SK-N-SH treated with all-trans-retinoic acid at 6 μM for 48 hours (cell line): ENCODE results near the gene CFAP45.

Experiments
- ATAC-seq: fragments of 200-7000 bp; cut with Tn5 transposase; 3 replicates; pipeline ENCODE4 v1.9.1; 2020; ENCODE audit warnings: mild to moderate bottlenecking, moderate library complexity
- ARNTL ChIP-seq: fragments of 450-650 bp; formaldehyde crosslinking; IDR thresholded peaks from 2 replicates; pipeline ENCODE4 v1.5.0; 2020; ENCODE audit warnings: low read depth, mild to moderate bottlenecking, moderate library complexity, borderline replicate concordance
- BACH2 ChIP-seq: fragments of 250-450 bp; sonication (Bioruptor Pico); IDR thresholded peaks from 2 replicates; pipeline ENCODE4 v1.9.0; 2021; ENCODE audit warnings: mild to moderate bottlenecking, borderline replicate concordance
- CSDC2 ChIP-seq: fragments of 250-450 bp; sonication (Bioruptor Pico); IDR thresholded peaks from 2 replicates; pipeline ENCODE4 v1.5.0; 2020; ENCODE audit warnings: mild to moderate bottlenecking, moderate library complexity
- ESRRG ChIP-seq: fragments of 250-450 bp; sonication (Bioruptor Pico); IDR thresholded peaks from 2 replicates; pipeline ENCODE4 v1.6.1; 2021; ENCODE audit warnings: mild to moderate bottlenecking
- GLIS3 ChIP-seq: fragments of 250-450 bp; sonication (Bioruptor Pico); IDR thresholded peaks from 2 replicates; pipeline ENCODE4 v1.5.0; 2020; ENCODE audit warnings: mild to moderate bottlenecking, moderate library complexity
- ISL1 ChIP-seq: fragments of 250-450 bp; sonication (Bioruptor Pico); IDR thresholded peaks from 2 replicates; pipeline ENCODE4 v2.1.2; 2022; ENCODE audit warnings: mild to moderate bottlenecking, moderate library complexity
- OSR1 ChIP-seq: fragments of 250-450 bp; sonication (Bioruptor Pico); IDR thresholded peaks from 2 replicates; pipeline ENCODE4 v1.8.0; 2022; ENCODE audit warnings: moderate library complexity, mild to moderate bottlenecking, inconsistent platforms
- RARB ChIP-seq: fragments of 250-450 bp; sonication (Bioruptor Pico); IDR thresholded peaks from 2 replicates; pipeline ENCODE4 v1.8.0; 2021; ENCODE audit warnings: mild to moderate bottlenecking, moderate library complexity
- SNAI2 ChIP-seq: fragments of 250-450 bp; sonication (Bioruptor Pico); IDR thresholded peaks from 2 replicates; pipeline ENCODE4 v1.5.0; 2020; ENCODE audit warnings: mild to moderate bottlenecking, moderate library complexity
- TCF4 ChIP-seq: fragments of 250-450 bp; sonication (Bioruptor Pico); IDR thresholded peaks from 2 replicates; pipeline ENCODE4 v1.8.0; 2021; ENCODE audit warnings: mild to moderate bottlenecking, moderate library complexity, borderline replicate concordance
- TOX ChIP-seq: fragments of 250-450 bp; sonication (Bioruptor Pico); IDR thresholded peaks from 2 replicates; pipeline ENCODE4 v1.8.0; 2021; ENCODE audit warnings: mild to moderate bottlenecking, moderate library complexity, borderline replicate concordance
- ZFP3 ChIP-seq: fragments of 250-450 bp; sonication (Bioruptor Pico); IDR thresholded peaks from 2 replicates; pipeline ENCODE4 v1.5.0; 2020; ENCODE audit warnings: mild to moderate bottlenecking, moderate library complexity
- ZFP30 ChIP-seq: fragments of 450-650 bp; formaldehyde crosslinking; IDR thresholded peaks from 2 replicates; pipeline ENCODE4 v1.5.0; 2022; ENCODE audit warnings: mild to moderate bottlenecking, moderate library complexity
- ZNF565 ChIP-seq: fragments of 450-650 bp; formaldehyde crosslinking; conservative IDR thresholded peaks from 2 replicates; pipeline ENCODE4 v1.5.0; 2020; ENCODE audit warnings: low read depth, mild to moderate bottlenecking, moderate library complexity
- ZNF70 ChIP-seq: fragments of 450-650 bp; formaldehyde crosslinking; IDR thresholded peaks from 2 replicates; pipeline ENCODE4 v1.5.0; 2020; ENCODE audit warnings: mild to moderate bottlenecking, moderate library complexity
- ZNF8 ChIP-seq: fragments of 450-650 bp; formaldehyde crosslinking; IDR thresholded peaks from 2 replicates; pipeline ENCODE4 v1.5.0; 2020; ENCODE audit warnings: mild to moderate bottlenecking, moderate library complexity
- TF ChIP-seq, protein P1 (sequence below): fragments of 250-450 bp; sonication (Bioruptor Pico); IDR thresholded peaks from 2 replicates; pipeline ENCODE4 v1.8.0; 2021; ENCODE audit warnings: low read depth, mild to moderate bottlenecking, moderate library complexity, borderline replicate concordance
- TF ChIP-seq, protein P2 (sequence below): fragments of 250-450 bp; sonication (Bioruptor Pico); IDR thresholded peaks from 2 replicates; pipeline ENCODE4 v1.5.1; 2021; ENCODE audit warnings: mild to moderate bottlenecking, moderate library complexity
- TF ChIP-seq, protein P3 (sequence below): fragments of 250-450 bp; sonication (Bioruptor Pico); IDR thresholded peaks from 2 replicates; pipeline ENCODE4 v1.8.0; 2020; ENCODE audit warnings: mild to moderate bottlenecking, moderate library complexity, borderline replicate concordance
- TF ChIP-seq, protein P4 (sequence below): fragments of 250-450 bp; sonication (Bioruptor Pico); IDR thresholded peaks from 2 replicates; pipeline ENCODE4 v1.5.0; 2020; ENCODE audit warnings: mild to moderate bottlenecking, moderate library complexity
- TF ChIP-seq, protein P5 (sequence below): fragments of 250-450 bp; sonication (Bioruptor Pico); IDR thresholded peaks from 2 replicates; pipeline ENCODE4 v1.5.1; 2020; ENCODE audit warnings: low read depth, mild to moderate bottlenecking, moderate library complexity

CFAP45 gene

GRCh38 chr1:159889821-159890252, 10.1 kb downstream of the CFAP45 start:
- ATAC-seq = peak; percentile 91
- TF ChIP-seq ZFP30 (CRISPR knock-in tag) (no peak), TCF4 (CRISPR knock-in tag) (no peak), ZNF70 (CRISPR knock-in tag) (no peak), GLIS3 (no peak), RARB (CRISPR knock-in tag) (no peak)
- TF ChIP-seq, protein P1, sequence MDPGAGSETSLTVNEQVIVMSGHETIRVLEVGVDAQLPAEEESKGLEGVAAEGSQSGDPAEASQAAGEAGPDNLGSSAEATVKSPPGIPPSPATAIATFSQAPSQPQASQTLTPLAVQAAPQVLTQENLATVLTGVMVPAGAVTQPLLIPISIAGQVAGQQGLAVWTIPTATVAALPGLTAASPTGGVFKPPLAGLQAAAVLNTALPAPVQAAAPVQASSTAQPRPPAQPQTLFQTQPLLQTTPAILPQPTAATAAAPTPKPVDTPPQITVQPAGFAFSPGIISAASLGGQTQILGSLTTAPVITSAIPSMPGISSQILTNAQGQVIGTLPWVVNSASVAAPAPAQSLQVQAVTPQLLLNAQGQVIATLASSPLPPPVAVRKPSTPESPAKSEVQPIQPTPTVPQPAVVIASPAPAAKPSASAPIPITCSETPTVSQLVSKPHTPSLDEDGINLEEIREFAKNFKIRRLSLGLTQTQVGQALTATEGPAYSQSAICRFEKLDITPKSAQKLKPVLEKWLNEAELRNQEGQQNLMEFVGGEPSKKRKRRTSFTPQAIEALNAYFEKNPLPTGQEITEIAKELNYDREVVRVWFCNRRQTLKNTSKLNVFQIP (CRISPR knock-in tag) = no peak
- TF ChIP-seq, protein P2, sequence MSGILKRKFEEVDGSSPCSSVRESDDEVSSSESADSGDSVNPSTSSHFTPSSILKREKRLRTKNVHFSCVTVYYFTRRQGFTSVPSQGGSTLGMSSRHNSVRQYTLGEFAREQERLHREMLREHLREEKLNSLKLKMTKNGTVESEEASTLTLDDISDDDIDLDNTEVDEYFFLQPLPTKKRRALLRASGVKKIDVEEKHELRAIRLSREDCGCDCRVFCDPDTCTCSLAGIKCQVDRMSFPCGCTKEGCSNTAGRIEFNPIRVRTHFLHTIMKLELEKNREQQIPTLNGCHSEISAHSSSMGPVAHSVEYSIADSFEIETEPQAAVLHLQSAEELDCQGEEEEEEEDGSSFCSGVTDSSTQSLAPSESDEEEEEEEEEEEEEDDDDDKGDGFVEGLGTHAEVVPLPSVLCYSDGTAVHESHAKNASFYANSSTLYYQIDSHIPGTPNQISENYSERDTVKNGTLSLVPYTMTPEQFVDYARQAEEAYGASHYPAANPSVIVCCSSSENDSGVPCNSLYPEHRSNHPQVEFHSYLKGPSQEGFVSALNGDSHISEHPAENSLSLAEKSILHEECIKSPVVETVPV = no peak

DNA sequence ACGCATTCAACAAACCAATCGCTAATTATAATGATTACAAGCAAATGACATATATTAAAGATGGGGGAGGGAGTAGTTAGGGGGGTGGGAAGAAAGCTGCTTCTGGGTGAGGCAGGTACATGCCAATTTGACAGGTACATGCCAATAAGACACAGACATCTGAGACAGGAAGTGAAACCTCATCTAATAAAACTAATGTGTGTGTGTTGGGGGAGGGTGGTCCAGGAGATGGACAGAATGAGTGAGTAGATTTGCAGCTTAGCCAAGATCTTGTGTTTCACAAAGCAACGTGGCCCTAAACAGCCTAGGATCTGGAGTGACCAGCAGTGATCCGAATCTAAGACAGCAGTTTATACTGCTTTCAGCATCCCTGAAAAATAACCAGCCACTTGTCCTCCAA, 10.8 kb downstream of the CFAP45 start:
- TF ChIP-seq ZNF8 (CRISPR knock-in tag) (no peak), ARNTL (no peak), ZFP3 (no peak), BACH2 (no peak), GLIS3 (no peak), ZNF565 (no peak), ISL1 (CRISPR knock-in tag) (no peak), TOX (CRISPR knock-in tag) (no peak), TCF4 (CRISPR knock-in tag) (no peak), CSDC2 (CRISPR knock-in tag) (no peak), SNAI2 (no peak), ZNF70 (CRISPR knock-in tag) (no peak)
- TF ChIP-seq, protein P3, sequence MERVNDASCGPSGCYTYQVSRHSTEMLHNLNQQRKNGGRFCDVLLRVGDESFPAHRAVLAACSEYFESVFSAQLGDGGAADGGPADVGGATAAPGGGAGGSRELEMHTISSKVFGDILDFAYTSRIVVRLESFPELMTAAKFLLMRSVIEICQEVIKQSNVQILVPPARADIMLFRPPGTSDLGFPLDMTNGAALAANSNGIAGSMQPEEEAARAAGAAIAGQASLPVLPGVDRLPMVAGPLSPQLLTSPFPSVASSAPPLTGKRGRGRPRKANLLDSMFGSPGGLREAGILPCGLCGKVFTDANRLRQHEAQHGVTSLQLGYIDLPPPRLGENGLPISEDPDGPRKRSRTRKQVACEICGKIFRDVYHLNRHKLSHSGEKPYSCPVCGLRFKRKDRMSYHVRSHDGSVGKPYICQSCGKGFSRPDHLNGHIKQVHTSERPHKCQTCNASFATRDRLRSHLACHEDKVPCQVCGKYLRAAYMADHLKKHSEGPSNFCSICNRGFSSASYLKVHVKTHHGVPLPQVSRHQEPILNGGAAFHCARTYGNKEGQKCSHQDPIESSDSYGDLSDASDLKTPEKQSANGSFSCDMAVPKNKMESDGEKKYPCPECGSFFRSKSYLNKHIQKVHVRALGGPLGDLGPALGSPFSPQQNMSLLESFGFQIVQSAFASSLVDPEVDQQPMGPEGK (CRISPR knock-in tag) = no peak
- TF ChIP-seq, protein P4, sequence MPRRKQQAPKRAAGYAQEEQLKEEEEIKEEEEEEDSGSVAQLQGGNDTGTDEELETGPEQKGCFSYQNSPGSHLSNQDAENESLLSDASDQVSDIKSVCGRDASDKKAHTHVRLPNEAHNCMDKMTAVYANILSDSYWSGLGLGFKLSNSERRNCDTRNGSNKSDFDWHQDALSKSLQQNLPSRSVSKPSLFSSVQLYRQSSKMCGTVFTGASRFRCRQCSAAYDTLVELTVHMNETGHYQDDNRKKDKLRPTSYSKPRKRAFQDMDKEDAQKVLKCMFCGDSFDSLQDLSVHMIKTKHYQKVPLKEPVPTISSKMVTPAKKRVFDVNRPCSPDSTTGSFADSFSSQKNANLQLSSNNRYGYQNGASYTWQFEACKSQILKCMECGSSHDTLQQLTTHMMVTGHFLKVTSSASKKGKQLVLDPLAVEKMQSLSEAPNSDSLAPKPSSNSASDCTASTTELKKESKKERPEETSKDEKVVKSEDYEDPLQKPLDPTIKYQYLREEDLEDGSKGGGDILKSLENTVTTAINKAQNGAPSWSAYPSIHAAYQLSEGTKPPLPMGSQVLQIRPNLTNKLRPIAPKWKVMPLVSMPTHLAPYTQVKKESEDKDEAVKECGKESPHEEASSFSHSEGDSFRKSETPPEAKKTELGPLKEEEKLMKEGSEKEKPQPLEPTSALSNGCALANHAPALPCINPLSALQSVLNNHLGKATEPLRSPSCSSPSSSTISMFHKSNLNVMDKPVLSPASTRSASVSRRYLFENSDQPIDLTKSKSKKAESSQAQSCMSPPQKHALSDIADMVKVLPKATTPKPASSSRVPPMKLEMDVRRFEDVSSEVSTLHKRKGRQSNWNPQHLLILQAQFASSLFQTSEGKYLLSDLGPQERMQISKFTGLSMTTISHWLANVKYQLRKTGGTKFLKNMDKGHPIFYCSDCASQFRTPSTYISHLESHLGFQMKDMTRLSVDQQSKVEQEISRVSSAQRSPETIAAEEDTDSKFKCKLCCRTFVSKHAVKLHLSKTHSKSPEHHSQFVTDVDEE (CRISPR knock-in tag) = no peak
- TF ChIP-seq, protein P2 = no peak
- ATAC-seq = no peak

DNA sequence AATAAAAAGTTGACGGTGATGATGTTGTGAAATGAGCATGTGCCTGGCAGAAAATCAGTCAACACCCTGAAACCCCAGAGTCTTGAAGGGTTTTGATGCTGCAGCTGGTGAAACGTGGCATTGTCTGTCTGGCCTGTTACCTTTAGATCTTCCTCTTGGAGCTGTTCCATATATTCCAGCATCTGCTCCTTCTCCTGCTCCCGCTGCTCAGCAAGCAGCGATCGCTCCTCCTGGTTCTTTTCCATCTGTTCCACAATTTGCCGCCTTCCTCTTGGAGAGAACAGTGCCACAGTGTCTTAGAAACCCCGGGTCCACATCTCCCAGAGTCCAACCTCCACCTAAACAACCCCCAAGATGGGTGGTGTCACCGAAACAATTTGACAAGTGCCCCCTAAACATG, 15.7 kb downstream of the CFAP45 start:
- no peak for ATAC-seq
- TF ChIP-seq ZNF70 (CRISPR knock-in tag) (no peak), ISL1 (CRISPR knock-in tag) (no peak), SNAI2 (no peak), GLIS3 (no peak), ZFP3 (no peak), CSDC2 (CRISPR knock-in tag) (no peak), ZNF565 (no peak), RARB (CRISPR knock-in tag) (no peak), ZFP30 (CRISPR knock-in tag) (no peak), ARNTL (no peak), OSR1 (CRISPR knock-in tag) (no peak), ESRRG (no peak), TCF4 (CRISPR knock-in tag) (no peak), BACH2 (no peak), TOX (CRISPR knock-in tag) (no peak)
- TF ChIP-seq, protein P1 (CRISPR knock-in tag) = no peak
- TF ChIP-seq, protein P4 (CRISPR knock-in tag) = no peak
- TF ChIP-seq, protein P5, sequence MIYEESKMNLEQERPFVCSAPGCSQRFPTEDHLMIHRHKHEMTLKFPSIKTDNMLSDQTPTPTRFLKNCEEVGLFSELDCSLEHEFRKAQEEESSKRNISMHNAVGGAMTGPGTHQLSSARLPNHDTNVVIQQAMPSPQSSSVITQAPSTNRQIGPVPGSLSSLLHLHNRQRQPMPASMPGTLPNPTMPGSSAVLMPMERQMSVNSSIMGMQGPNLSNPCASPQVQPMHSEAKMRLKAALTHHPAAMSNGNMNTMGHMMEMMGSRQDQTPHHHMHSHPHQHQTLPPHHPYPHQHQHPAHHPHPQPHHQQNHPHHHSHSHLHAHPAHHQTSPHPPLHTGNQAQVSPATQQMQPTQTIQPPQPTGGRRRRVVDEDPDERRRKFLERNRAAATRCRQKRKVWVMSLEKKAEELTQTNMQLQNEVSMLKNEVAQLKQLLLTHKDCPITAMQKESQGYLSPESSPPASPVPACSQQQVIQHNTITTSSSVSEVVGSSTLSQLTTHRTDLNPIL (CRISPR knock-in tag) = no peak
